ENCODE data around the gene LRP5. TPM values are rescaled to one million over a fixed set of nuclear protein-coding genes. Genes with fewer than 3 reads are reported as not detected.

LRP5 gene
- total RNA-seq, 1 donor from 2014 or later, result 38.7 TPM

GRCh38 chr11:68373815-68374501 lies 61.6 kb downstream of the LRP5 start:
- Mint-ChIP-seq H3K4me3 (ENCODE audit: unreplicated experiment) (peak overlapping the region; percentile 59), H3K9me3 (ENCODE audit: low read depth) (no peaks in the 10 kb centered on the region), H3K27me3 (ENCODE audit: low read depth) (no peaks in the 10 kb centered on the region), H3K36me3 (ENCODE audit: low read depth) (peaks cover 6% of the 10 kb centered on the region), H3K27ac (ENCODE audit: unreplicated experiment) (peak overlapping the region; percentile 98), H3K4me1 (ENCODE audit: low read depth) (peaks cover 68% of the 10 kb centered on the region)
- DNase-seq (ENCODE audit: low spot score), result no peak
- TF ChIP-seq CTCF (IDR thresholded peaks at IDR 0.05), result no peak

GRCh38 chr11:68374531-68374930 lies 62.1 kb downstream of the LRP5 start:
- no peak for DNase-seq (ENCODE audit: low spot score)
- peaks cover 3% of the 10 kb centered on the region for H3K36me3 Mint-ChIP-seq (ENCODE audit: low read depth)
- H3K27ac Mint-ChIP-seq (ENCODE audit: unreplicated experiment), result peak overlapping the region; percentile 98
- H3K4me1 Mint-ChIP-seq (ENCODE audit: low read depth), result peaks cover 68% of the 10 kb centered on the region
- no peaks in the 10 kb centered on the region for H3K27me3 Mint-ChIP-seq (ENCODE audit: low read depth)
- no peaks in the 10 kb centered on the region for H3K9me3 Mint-ChIP-seq (ENCODE audit: low read depth)
- H3K4me3 Mint-ChIP-seq (ENCODE audit: unreplicated experiment), result peak overlapping the region; percentile 59
- peak; percentile 15 for TF ChIP-seq CTCF (IDR thresholded peaks at IDR 0.05)

GRCh38 chr11:68375337-68375736 lies 62.9 kb downstream of the LRP5 start:
- H3K27ac Mint-ChIP-seq (ENCODE audit: unreplicated experiment), result peak overlapping the region; percentile 98
- no peak overlapping the region for H3K4me3 Mint-ChIP-seq (ENCODE audit: unreplicated experiment)
- peaks cover 3% of the 10 kb centered on the region for H3K36me3 Mint-ChIP-seq (ENCODE audit: low read depth)

GRCh38 chr11:68375766-68376165 lies 63.4 kb downstream of the LRP5 start:
- no peaks in the 10 kb centered on the region for H3K9me3 Mint-ChIP-seq (ENCODE audit: low read depth)
- no peak for DNase-seq (ENCODE audit: low spot score)
- TF ChIP-seq CTCF (IDR thresholded peaks at IDR 0.05), result no peak
- H3K27me3 Mint-ChIP-seq (ENCODE audit: low read depth), result no peaks in the 10 kb centered on the region
- peaks cover 68% of the 10 kb centered on the region for H3K4me1 Mint-ChIP-seq (ENCODE audit: low read depth)
- H3K36me3 Mint-ChIP-seq (ENCODE audit: low read depth), result peaks cover 3% of the 10 kb centered on the region
- H3K27ac Mint-ChIP-seq (ENCODE audit: unreplicated experiment), result peak overlapping the region; percentile 32
- no peak overlapping the region for H3K4me3 Mint-ChIP-seq (ENCODE audit: unreplicated experiment)

More at GRCh38 chr11:68375337-68375736, 62.9 kb downstream of the LRP5 start:
- H3K4me1 Mint-ChIP-seq (ENCODE audit: low read depth), result peaks cover 68% of the 10 kb centered on the region
- H3K27me3 Mint-ChIP-seq (ENCODE audit: low read depth), result no peaks in the 10 kb centered on the region
- H3K9me3 Mint-ChIP-seq (ENCODE audit: low read depth), result no peaks in the 10 kb centered on the region
- no peak for DNase-seq (ENCODE audit: low spot score)
- no peak for TF ChIP-seq CTCF (IDR thresholded peaks at IDR 0.05)

- Mint-ChIP-seq H3K36me3 (ENCODE audit: low read depth) (no peaks in the 10 kb centered on the region), H3K9me3 (ENCODE audit: low read depth) (no peaks in the 10 kb centered on the region)
Observed at GRCh38 chr11:68377389-68377795, 65.0 kb downstream of the LRP5 start.

More at GRCh38 chr11:68377389-68377795, 65.0 kb downstream of the LRP5 start:
- TF ChIP-seq CTCF (IDR thresholded peaks at IDR 0.05), result no peak
- no peak for DNase-seq (ENCODE audit: low spot score)
- no peak overlapping the region for H3K27ac Mint-ChIP-seq (ENCODE audit: unreplicated experiment)
- no peak overlapping the region for H3K4me3 Mint-ChIP-seq (ENCODE audit: unreplicated experiment)
- H3K27me3 Mint-ChIP-seq (ENCODE audit: low read depth), result no peaks in the 10 kb centered on the region
- peaks cover 65% of the 10 kb centered on the region for H3K4me1 Mint-ChIP-seq (ENCODE audit: low read depth)

Data from chondrocyte (in vitro differentiated cells).